ENCODE measurements around the gene TIFAB.

The TIFAB gene

DNA sequence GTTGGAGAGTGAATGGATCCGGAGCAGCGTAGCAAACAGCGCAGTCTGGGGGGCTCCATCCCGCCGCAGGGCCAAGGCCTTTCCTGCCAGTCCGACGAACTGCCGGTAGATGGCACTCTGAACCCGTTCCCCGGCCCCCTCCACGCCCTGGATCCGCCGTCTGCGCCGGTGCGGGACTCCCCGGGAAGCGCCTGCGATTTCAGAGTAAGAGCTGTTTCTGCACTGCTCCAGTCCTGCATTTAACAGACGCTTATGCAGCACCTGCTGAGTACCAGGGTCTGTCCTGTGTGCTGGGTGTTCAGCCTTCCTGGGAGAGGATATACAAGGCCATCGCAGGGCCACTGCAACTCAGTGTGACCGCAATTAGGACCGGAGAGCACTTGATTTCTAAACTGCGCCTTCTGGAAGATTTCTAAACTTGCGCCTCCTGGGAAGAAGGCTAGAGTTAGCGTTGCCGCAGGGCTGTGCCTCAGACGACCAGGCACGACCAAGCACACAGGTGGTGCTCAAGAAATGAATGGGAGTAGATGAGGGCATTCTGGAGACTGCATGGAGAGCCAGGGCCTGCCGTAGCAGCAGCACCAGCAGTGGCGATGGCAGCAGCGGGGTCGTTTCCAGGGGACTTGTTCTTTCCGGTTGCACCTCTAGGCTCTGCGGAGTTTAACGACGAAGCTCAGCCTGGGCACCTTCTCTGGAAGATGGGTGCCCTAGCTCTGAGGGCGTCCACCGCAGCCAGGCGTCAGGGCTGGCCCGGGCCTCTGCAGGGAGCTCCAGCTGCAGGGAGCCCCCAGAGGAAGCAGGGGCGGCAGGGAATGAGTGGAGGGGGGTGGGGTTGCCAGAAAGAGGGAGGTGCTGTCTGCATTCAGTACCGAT lies 14.3 kb upstream of the TIFAB start:
- Histone ChIP-seq H3K4me1 (ENCODE audit: control insufficient read depth, insufficient read depth, low read length) (no peaks in the 10 kb centered on the region), H3K9me3 (ENCODE audit: control insufficient read depth, low read length) (no peaks in the 10 kb centered on the region), H3K9ac (ENCODE audit: low read length) (no peak overlapping the region), H3K36me3 (ENCODE audit: control insufficient read depth, insufficient read depth, low read length, severe bottlenecking) (no peaks in the 10 kb centered on the region), H3K4me3 (ENCODE audit: low read length) (peak overlapping the region; percentile 40), H3K27me3 (replicated peaks; ENCODE audit: control insufficient read depth, insufficient read depth, low read length) (peaks cover 64% of the 10 kb centered on the region)
- peak; percentile 92 for DNase-seq (ENCODE audit: low read depth)

DNA sequence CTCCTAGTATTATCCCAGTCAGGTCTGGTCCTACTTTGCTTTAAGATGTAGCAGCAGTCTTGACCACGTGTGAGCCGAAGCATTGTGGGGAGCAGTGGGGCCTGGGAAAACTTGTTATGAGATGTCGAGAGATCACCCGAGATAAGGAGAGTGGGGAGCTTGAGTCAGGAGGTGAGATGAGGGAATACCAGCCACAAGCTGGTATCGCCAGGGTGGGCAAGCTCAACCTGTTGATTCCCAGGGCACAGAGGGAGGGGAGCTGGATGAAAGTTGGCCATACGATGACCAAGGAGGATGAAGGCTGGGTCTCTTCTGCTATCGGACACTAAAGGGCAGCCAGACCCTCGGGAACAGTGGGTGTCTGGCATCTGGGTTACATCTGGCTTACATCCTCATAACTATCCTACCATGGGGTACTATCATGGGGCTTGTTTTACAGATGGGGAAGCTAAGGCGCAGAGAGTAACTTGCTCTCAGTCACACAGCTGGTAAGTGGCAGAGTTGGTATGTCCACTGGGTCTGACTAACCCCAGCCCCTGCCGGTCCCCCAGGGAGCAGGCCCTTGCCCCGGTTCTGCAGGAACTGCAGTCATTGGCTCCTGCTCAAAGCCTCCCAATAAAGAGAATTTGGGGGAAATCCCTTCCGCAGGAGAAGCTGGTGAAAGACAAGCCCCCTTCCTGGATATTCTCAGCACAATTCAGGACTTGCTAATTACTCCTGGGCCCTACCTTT lies 13.4 kb upstream of the TIFAB start:
- Histone ChIP-seq H3K27me3 (replicated peaks; ENCODE audit: control insufficient read depth, insufficient read depth, low read length) (peaks cover 60% of the 10 kb centered on the region), H3K4me1 (ENCODE audit: control insufficient read depth, insufficient read depth, low read length) (no peaks in the 10 kb centered on the region)
- DNase-seq (ENCODE audit: low read depth) = no peak

DNA sequence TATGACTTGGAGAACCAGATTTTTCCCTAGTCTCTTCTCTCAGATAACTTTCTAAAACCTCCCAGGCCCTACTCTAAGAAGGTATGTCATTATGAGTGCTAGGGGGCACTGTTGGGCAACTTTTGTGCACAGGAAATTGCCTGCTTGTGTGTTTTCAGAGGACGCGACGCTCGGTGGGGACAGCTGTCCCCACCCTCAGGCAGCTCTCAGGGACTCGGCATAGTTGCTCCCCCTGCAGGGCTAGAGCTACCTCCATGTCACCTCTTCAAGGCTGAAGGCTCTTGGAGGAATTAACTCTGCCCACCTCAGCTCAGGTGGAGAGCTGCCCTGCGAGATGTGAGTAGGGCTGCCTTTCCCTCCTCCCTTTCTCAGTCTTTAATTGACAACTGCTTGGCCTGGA lies 10.2 kb upstream of the TIFAB start:
- no peak overlapping the region for H3K9ac ChIP-seq (ENCODE audit: low read length)
- H3K4me1 ChIP-seq (ENCODE audit: control insufficient read depth, insufficient read depth, low read length) = peaks cover 26% of the 10 kb centered on the region
- H3K36me3 ChIP-seq (ENCODE audit: control insufficient read depth, insufficient read depth, low read length, severe bottlenecking) = no peaks in the 10 kb centered on the region
- peak; percentile 66 for DNase-seq (ENCODE audit: low read depth)
- H3K4me3 ChIP-seq (ENCODE audit: low read length) = no peak overlapping the region
- no peaks in the 10 kb centered on the region for H3K9me3 ChIP-seq (ENCODE audit: control insufficient read depth, low read length)
- peaks cover 31% of the 10 kb centered on the region for H3K27me3 ChIP-seq (replicated peaks; ENCODE audit: control insufficient read depth, insufficient read depth, low read length)

More for the DNA sequence above, 13.4 kb upstream of the TIFAB start:
- Histone ChIP-seq H3K4me3 (ENCODE audit: low read length) (no peak overlapping the region), H3K36me3 (ENCODE audit: control insufficient read depth, insufficient read depth, low read length, severe bottlenecking) (no peaks in the 10 kb centered on the region), H3K9ac (ENCODE audit: low read length) (no peak overlapping the region), H3K9me3 (ENCODE audit: control insufficient read depth, low read length) (no peaks in the 10 kb centered on the region)

DNA sequence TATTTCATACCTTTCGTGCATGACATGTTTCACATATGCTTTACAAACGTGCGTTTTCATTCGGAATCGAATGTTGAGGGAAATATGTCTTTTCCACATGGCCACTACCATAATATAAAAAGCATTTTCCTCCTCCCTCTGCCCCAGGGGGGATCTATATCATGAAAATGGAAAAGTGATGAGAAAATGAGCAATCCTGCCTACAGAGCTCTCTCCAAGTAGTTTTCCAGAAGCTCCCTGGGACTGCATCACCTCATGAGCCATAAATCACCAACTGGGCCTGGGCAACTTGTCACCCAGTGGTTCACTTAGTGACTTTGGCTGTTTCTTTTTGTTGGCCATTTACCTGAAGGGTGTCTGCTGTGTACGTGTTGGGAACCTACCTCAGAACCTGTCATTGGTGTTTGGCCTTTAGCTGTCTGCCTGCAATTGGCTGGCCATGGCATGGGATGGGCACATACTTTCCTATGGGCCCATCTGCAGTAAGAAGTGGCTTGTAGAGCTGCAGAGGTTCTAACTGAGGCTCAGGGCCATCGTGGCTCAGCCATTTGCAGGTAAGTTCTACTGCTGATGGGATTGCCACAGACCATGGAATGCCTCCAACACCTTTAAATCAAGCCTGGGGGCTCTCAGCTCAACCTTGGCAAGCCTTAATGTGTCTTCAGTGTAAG lies 9.5 kb upstream of the TIFAB start:
- H3K36me3 ChIP-seq (ENCODE audit: control insufficient read depth, insufficient read depth, low read length, severe bottlenecking) = no peaks in the 10 kb centered on the region
- H3K9ac ChIP-seq (ENCODE audit: low read length) = no peak overlapping the region
- H3K4me1 ChIP-seq (ENCODE audit: control insufficient read depth, insufficient read depth, low read length) = peaks cover 33% of the 10 kb centered on the region
- H3K4me3 ChIP-seq (ENCODE audit: low read length) = no peak overlapping the region
- H3K9me3 ChIP-seq (ENCODE audit: control insufficient read depth, low read length) = no peaks in the 10 kb centered on the region
- peaks cover 26% of the 10 kb centered on the region for H3K27me3 ChIP-seq (replicated peaks; ENCODE audit: control insufficient read depth, insufficient read depth, low read length)
- DNase-seq (ENCODE audit: low read depth) = no peak

DNA sequence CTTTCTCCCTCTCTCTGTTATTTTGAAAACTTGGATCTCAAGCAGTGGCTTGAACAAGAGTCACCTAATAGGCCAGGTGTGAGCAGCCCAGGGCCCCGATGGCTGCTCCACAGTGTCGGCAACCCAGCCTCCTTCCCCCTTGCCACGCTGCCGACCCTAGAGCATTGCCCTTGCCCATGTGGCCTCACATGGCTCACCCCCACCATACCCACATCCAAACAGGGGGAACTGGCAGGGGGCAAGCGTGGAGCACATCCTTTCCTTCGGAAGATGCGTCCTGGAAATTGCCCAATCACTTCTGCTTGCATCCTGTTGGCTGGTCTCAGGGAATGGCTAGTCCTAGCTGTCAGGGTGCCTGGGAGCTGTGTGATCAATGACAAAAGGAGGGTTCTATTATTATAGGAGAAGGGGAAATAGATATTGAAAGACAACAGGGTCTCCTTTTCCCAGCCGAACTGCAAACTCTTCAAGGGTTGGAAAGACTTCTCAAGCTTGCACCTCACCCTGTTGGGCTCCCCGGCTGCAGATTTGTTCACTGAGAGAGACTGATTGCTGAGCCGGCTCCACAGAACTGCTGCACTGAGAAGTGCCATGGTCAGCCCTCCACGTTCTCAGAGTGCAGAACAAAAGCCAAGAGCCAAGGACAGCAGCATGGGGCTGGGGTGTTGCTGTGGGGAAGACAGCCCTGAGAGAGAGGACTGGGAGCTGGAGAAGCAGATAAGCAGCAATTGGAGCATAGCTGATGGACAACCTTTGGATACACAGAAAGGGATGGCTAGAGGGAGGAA lies 8.3 kb upstream of the TIFAB start:
- no peak for DNase-seq (ENCODE audit: low read depth)
- Histone ChIP-seq H3K4me3 (ENCODE audit: low read length) (no peak overlapping the region), H3K36me3 (ENCODE audit: control insufficient read depth, insufficient read depth, low read length, severe bottlenecking) (no peaks in the 10 kb centered on the region), H3K9me3 (ENCODE audit: control insufficient read depth, low read length) (no peaks in the 10 kb centered on the region), H3K9ac (ENCODE audit: low read length) (no peak overlapping the region), H3K4me1 (ENCODE audit: control insufficient read depth, insufficient read depth, low read length) (peaks cover 45% of the 10 kb centered on the region), H3K27me3 (replicated peaks; ENCODE audit: control insufficient read depth, insufficient read depth, low read length) (peaks cover 24% of the 10 kb centered on the region)

DNA sequence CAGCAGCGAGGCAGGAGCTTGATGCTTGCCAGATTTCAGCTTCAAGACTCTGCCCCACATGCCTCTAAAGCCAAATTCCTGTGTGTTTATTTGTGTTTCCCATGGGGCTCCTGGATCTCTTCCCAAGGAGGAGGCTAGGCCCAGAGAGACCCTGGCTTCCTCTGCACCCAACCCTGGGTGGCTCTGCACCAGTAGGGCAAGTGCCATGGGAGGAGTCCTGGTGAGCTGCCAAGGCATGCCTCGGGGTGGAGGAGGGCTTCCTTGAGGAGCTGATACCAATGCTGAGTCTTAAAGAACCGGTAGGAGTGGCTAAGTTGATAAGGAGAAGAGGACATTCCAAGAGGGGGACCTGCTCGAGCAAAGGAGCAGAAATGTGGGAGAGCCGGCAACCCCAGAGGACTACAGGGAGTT lies 6.8 kb upstream of the TIFAB start:
- no peaks in the 10 kb centered on the region for H3K9me3 ChIP-seq (ENCODE audit: control insufficient read depth, low read length)
- peaks cover 45% of the 10 kb centered on the region for H3K4me1 ChIP-seq (ENCODE audit: control insufficient read depth, insufficient read depth, low read length)
- peaks cover 14% of the 10 kb centered on the region for H3K27me3 ChIP-seq (replicated peaks; ENCODE audit: control insufficient read depth, insufficient read depth, low read length)
- H3K4me3 ChIP-seq (ENCODE audit: low read length) = no peak overlapping the region
- H3K36me3 ChIP-seq (ENCODE audit: control insufficient read depth, insufficient read depth, low read length, severe bottlenecking) = no peaks in the 10 kb centered on the region
- peak; percentile 61 for DNase-seq (ENCODE audit: low read depth)
- H3K9ac ChIP-seq (ENCODE audit: low read length) = no peak overlapping the region

DNA sequence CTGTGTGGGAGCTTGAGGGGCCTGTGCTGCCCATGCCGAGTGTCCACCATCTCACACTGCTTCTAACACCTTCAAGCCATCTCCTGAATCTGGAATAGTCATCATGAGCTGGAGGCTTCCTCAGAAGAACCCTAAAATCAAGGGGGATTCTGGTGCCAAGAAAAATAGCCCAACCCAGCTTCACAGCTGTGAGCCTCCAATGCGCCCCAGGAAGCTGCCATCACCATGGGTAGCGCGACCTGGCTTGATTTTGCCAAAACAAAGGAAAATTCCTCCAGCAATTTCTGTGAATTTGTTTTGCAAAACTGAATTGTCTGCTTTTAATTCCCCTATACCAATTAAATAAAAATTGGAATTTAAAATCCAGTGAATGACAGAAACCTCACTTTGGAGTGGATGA lies 6.2 kb upstream of the TIFAB start:
- H3K27me3 ChIP-seq (replicated peaks; ENCODE audit: control insufficient read depth, insufficient read depth, low read length) = peaks cover 8% of the 10 kb centered on the region
- H3K4me1 ChIP-seq (ENCODE audit: control insufficient read depth, insufficient read depth, low read length) = peaks cover 45% of the 10 kb centered on the region
- no peaks in the 10 kb centered on the region for H3K9me3 ChIP-seq (ENCODE audit: control insufficient read depth, low read length)
- H3K9ac ChIP-seq (ENCODE audit: low read length) = no peak overlapping the region
- DNase-seq (ENCODE audit: low read depth) = no peak
- no peaks in the 10 kb centered on the region for H3K36me3 ChIP-seq (ENCODE audit: control insufficient read depth, insufficient read depth, low read length, severe bottlenecking)
- no peak overlapping the region for H3K4me3 ChIP-seq (ENCODE audit: low read length)

DNA sequence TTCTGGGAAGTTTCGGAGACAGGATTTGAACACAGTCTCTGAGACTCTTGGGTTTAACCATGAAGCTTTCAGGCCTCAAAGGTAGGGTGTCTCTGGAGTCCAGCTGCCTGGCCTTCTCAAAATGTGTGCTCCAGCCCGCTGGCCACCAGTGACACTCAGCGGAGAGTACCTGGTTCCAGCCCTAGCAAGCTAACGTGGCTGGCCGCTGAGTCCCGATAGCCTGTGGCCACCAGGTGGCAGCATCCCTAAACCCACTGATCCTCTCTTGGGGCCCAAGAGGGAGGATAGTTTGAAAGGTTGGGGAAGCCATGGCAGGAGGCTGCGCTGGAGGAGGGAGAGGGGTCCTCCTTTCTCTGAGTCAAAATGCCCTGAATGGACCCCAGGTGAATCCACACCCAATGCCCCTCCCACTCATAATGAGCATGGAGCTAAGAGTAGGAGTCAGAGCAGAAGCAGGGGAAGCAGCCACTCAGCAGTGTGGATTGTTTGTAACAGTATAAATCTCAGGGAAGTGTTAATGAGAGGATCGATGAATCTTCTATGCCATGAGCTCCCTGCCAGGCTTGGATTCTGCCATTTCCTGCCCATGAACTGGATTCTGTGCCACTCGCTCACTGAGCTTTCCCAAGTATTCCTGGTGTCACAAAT lies 5.4 kb upstream of the TIFAB start:
- no peak overlapping the region for H3K9ac ChIP-seq (ENCODE audit: low read length)
- no peaks in the 10 kb centered on the region for H3K9me3 ChIP-seq (ENCODE audit: control insufficient read depth, low read length)
- H3K27me3 ChIP-seq (replicated peaks; ENCODE audit: control insufficient read depth, insufficient read depth, low read length) = peaks cover under 1% of the 10 kb centered on the region
- no peak overlapping the region for H3K4me3 ChIP-seq (ENCODE audit: low read length)
- H3K4me1 ChIP-seq (ENCODE audit: control insufficient read depth, insufficient read depth, low read length) = peaks cover 45% of the 10 kb centered on the region
- no peaks in the 10 kb centered on the region for H3K36me3 ChIP-seq (ENCODE audit: control insufficient read depth, insufficient read depth, low read length, severe bottlenecking)
- DNase-seq (ENCODE audit: low read depth) = peak; percentile 52

DNA sequence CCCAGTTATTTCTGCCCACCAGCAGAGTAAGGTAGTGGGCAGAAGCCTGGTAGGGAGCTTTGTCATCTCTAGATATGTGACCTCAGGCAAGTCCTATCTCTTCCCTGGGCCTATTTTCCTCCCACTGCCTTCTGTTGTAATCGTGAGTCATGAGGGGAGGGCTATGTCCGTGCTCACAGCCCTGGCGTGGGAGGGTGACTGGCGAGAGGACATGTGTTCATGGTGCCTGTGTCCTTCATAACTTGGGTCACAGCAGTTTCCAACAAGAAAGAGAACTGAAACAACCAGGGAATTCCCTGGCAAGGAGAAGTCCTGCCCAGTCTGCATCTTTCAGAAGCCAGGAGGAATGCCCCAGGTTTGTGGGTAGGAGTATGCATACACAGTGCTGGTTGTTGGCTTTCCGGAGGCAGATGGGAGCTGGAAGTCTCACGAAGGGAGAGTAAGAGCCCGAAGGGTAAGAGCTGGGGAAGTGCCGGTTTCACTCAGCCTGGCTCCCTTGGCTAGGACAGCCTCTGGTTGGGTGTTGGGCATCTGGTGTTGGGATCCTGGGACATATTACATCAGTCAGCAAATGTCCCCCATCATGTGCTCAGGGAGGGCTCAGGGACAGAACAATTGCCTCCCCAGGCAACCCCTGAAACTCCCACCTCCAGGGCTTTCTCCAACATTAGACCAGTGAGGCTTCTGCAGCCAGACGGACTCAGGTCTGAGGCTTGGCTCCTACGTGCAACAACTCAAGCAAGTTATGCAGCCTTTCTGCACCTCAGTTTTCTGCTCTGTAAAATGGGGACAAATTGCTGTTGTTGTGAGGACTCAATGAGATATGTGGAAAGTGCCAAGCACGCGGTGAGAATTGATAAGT lies 4.3 kb upstream of the TIFAB start:
- DNase-seq (ENCODE audit: low read depth) = peak; percentile 90
- H3K9ac ChIP-seq (ENCODE audit: low read length) = peak overlapping the region; percentile 16
- H3K9me3 ChIP-seq (ENCODE audit: control insufficient read depth, low read length) = no peaks in the 10 kb centered on the region
- H3K4me3 ChIP-seq (ENCODE audit: low read length) = peak overlapping the region; percentile 47
- peaks cover 45% of the 10 kb centered on the region for H3K4me1 ChIP-seq (ENCODE audit: control insufficient read depth, insufficient read depth, low read length)
- H3K27me3 ChIP-seq (replicated peaks; ENCODE audit: control insufficient read depth, insufficient read depth, low read length) = no peaks in the 10 kb centered on the region
- no peaks in the 10 kb centered on the region for H3K36me3 ChIP-seq (ENCODE audit: control insufficient read depth, insufficient read depth, low read length, severe bottlenecking)

DNA sequence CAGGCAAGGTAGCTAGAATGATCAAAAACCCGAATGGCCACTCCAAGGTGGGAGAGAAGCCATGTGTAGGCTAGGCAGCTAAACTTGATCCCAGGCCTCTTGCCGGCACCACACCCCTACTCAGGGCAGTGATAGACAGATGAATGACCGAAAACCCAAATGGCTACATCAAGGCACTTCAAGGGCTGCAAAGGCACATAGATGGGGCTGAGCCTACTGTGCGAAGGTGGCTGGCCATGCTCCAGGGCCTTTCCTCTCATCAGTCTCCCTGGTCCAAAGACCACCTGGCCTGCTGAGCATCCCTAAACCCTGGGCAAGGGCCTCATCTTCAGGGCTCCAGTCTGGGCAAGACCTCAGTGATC lies 3.7 kb upstream of the TIFAB start:
- DNase-seq (ENCODE audit: low read depth) = no peak
- H3K4me1 ChIP-seq (ENCODE audit: control insufficient read depth, insufficient read depth, low read length) = peaks cover 45% of the 10 kb centered on the region
- H3K9me3 ChIP-seq (ENCODE audit: control insufficient read depth, low read length) = no peaks in the 10 kb centered on the region
- no peak overlapping the region for H3K4me3 ChIP-seq (ENCODE audit: low read length)
- H3K36me3 ChIP-seq (ENCODE audit: control insufficient read depth, insufficient read depth, low read length, severe bottlenecking) = no peaks in the 10 kb centered on the region
- no peak overlapping the region for H3K9ac ChIP-seq (ENCODE audit: low read length)
- no peaks in the 10 kb centered on the region for H3K27me3 ChIP-seq (replicated peaks; ENCODE audit: control insufficient read depth, insufficient read depth, low read length)

All from adipocyte (in vitro differentiated cells).